PC-3 (cell line): ENCODE results near the gene LRRC45.

Experiments used
- CTCF ChIP-seq: fragments of 300-600 bp; sonication (generic); conservative IDR thresholded peaks from 2 replicates; pipeline ENCODE4 v1.5.1; 2017; ENCODE audit warnings: antibody characterized with exemption, low read depth, mild to moderate bottlenecking, low read length
- EZH2 ChIP-seq: fragments of 300-600 bp; sonication (generic); IDR thresholded peaks from one replicate; pipeline ENCODE4 v1.6.1; 2017; ENCODE audit warnings: antibody characterized with exemption, mild to moderate bottlenecking, low read length; ENCODE audit not compliant: unreplicated experiment
- EZH2phosphoT487 ChIP-seq: fragments of 300-600 bp; sonication (generic); IDR thresholded peaks from 2 replicates; pipeline ENCODE4 v1.6.1; 2018; ENCODE audit warnings: mild to moderate bottlenecking, antibody characterized with exemption, low read length, borderline replicate concordance

- TF ChIP-seq CTCF, result no peak
- no peak for TF ChIP-seq EZH2
- TF ChIP-seq EZH2phosphoT487, result no peak
Measured at GRCh38 chr17:82058230-82058854, 35.2 kb downstream of the LRRC45 start.
